H1 (cell line): ENCODE measurements around the gene PML. TPM values are rescaled to one million over a fixed set of nuclear protein-coding genes. Genes with fewer than 3 reads are reported as not detected.

Source experiments
- CHD2 ChIP-seq: IDR thresholded peaks from 2 replicates; pipeline ENCODE4 v1.6.1; 2012; ENCODE audit warnings: low read length, improper control_type of control experiment
- EP300 ChIP-seq, 2 experiments: IDR thresholded peaks; 1 replicate in 1 of 2; 2 replicates in 1 of 2; pipeline ENCODE4 v1.6.1; 2011 to 2012; ENCODE audit warnings: low read depth in 2 of 2, low read length in 2 of 2, mild to moderate bottlenecking in 2 of 2, borderline replicate concordance in 1 of 2, inconsistent platforms in 1 of 2, moderate library complexity in 1 of 2
- POLR2AphosphoS5 ChIP-seq: IDR thresholded peaks from 2 replicates; pipeline ENCODE4 v1.6.1; 2011; ENCODE audit warnings: low read depth, low read length
- polyA plus RNA-seq, 7 experiments: library from polyadenylated mRNA; depleted of rRNA in 3 of 7; stranded (reverse) in 5 of 7; unstranded in 2 of 7; fragments of >200 nt in 5 of 7; fragments of 200-250 nt in 2 of 7; gene quantifications; 1 replicate in 5 of 7; 2 replicates in 1 of 7; 4 replicates in 1 of 7; pipeline versions ENCODE4 v1.2.1 to v1.2.3, GENCODE V29; 2011 to 2013; ENCODE audit warnings: missing spikeins in 2 of 7, mixed read lengths in 2 of 7
- total RNA-seq: library from RNA; stranded (reverse); fragmentation: NEBNext Ultra II Directional; extraction: Animal tissue kit (Norgen Biotek cat#: 25700); gene quantifications from 2 replicates; pipeline ENCODE4 v1.2.1, GENCODE V29; 2021

PML gene
- total and polyA plus RNA-seq, 2 of the 8 experiments (the other 6 are each of a cell fraction or from before 2014, with no cell fraction given), result 14.9 to 30.3 TPM

GRCh38 chr15:73979636-73980035 is 14.9 kb upstream of the PML start (continued):
- TF ChIP-seq EP300 (IDR thresholded peaks at IDR 0.05; ENCODE audit: borderline replicate concordance in 1 of 2, low read depth in 2 of 2, low read length in 2 of 2) (no peak), POLR2AphosphoS5 (no peak), CHD2 (no peak)
